PC-9 (cell line): ENCODE measurements around the gene MIER2. TPM values are rescaled to one million over a fixed set of nuclear protein-coding genes. Genes with fewer than 3 reads are reported as not detected.

ENCODE experiments used
- BruUV-seq: library from RNA; stranded (reverse); fragments of 400-500 nt; replicated peaks from 2 replicates; lab custom pipeline; 2021; lab: Mats Ljungman, UMichigan
- CTCF ChIA-PET: fragments of 300-600 bp; sonication (Branson Sonifier 250); formaldehyde crosslinking; loops from one replicate; lab custom pipeline; 2022; ENCODE audit warnings: antibody characterized with exemption; lab: Charles Lee
- POLR2A ChIA-PET: fragments of 300-600 bp; sonication (Branson Sonifier 250); formaldehyde crosslinking; loops from one replicate; lab custom pipeline; 2022; ENCODE audit warnings: antibody characterized with exemption; ENCODE audit not compliant: unreplicated experiment; lab: Charles Lee
- DNase-seq, 2 experiments: peaks; one replicate each; pipeline versions ENCODE4 v3.0.0 to v3.0.0-alpha.2; 2015 to 2022; ENCODE audit warnings: mixed read lengths in 1 of 2
- H2AFZ ChIP-seq: fragments of 200-600 bp; sonication (generic); 2 replicates; pipeline ENCODE4 v1.8.1; 2017; ENCODE audit warnings: antibody characterized with exemption
- H3F3A ChIP-seq: fragments of 200-600 bp; sonication (generic); 2 replicates; pipeline ENCODE4 v1.8.1; 2017; ENCODE audit warnings: antibody characterized with exemption, mild to moderate bottlenecking, low read depth; ENCODE audit not compliant: insufficient read depth
- H3K27ac ChIP-seq: fragments of 200-600 bp; sonication (generic); 2 replicates; pipeline ENCODE4 v1.6.1; 2016; ENCODE audit warnings: mixed run types
- H3K27me3 ChIP-seq: fragments of 200-600 bp; sonication (generic); 2 replicates; pipeline ENCODE4 v1.6.1; 2016; ENCODE audit warnings: low read depth, mixed run types; ENCODE audit not compliant: insufficient read depth
- H3K36me3 ChIP-seq: fragments of 200-600 bp; sonication (generic); 2 replicates; pipeline ENCODE4 v1.6.1; 2016; ENCODE audit warnings: low read depth, mixed run types
- H3K4me1 ChIP-seq: fragments of 200-600 bp; sonication (generic); replicated peaks from 2 replicates; pipeline ENCODE4 v1.6.1; 2016; ENCODE audit warnings: mixed run types; ENCODE audit not compliant: insufficient read depth
- H3K4me2 ChIP-seq: fragments of 200-600 bp; sonication (generic); 2 replicates; pipeline ENCODE4 v1.6.1; 2017; ENCODE audit warnings: mixed run types
- H3K4me3 ChIP-seq: fragments of 200-600 bp; sonication (generic); 2 replicates; pipeline ENCODE4 v1.6.1; 2016; ENCODE audit warnings: mixed run types
- H3K79me2 ChIP-seq: fragments of 200-600 bp; sonication (generic); 2 replicates; pipeline ENCODE4 v1.6.1; 2017; ENCODE audit warnings: low read depth, mixed run types
- H3K9me2 ChIP-seq: fragments of 200-600 bp; sonication (generic); 2 replicates; pipeline ENCODE4 v1.8.1; 2017; ENCODE audit warnings: mild to moderate bottlenecking; ENCODE audit not compliant: insufficient read depth
- H3K9me3 ChIP-seq: fragments of 200-600 bp; sonication (generic); 2 replicates; pipeline ENCODE4 v1.8.1; 2016; ENCODE audit warnings: low read depth; ENCODE audit not compliant: insufficient read depth
- H4K20me1 ChIP-seq: fragments of 200-600 bp; sonication (generic); 2 replicates; pipeline ENCODE4 v1.8.1; 2017; ENCODE audit not compliant: insufficient read depth
- CTCF ChIP-seq: fragments of 200-600 bp; sonication (generic); conservative IDR thresholded peaks from 2 replicates; pipeline ENCODE4 v1.6.1; 2017; ENCODE audit warnings: mixed run types, antibody characterized with exemption, mild to moderate bottlenecking, moderate library complexity
- EZH2 ChIP-seq: fragments of 200-600 bp; sonication (generic); IDR thresholded peaks from 2 replicates; pipeline ENCODE4 v1.8.0; 2017; ENCODE audit warnings: antibody characterized with exemption, low read depth
- intact Hi-C: fragments of 100-400 bp; cut with micrococcal nuclease; formaldehyde crosslinking; loops from one replicate; pipeline ENCODE4 v1.10.0; 2022; ENCODE audit not compliant: unreplicated experiment
- total RNA-seq: library from RNA; stranded (reverse); gene quantifications from 2 replicates; pipeline ENCODE4 v1.2.3, GENCODE V29; 2021

Gene MIER2
- total RNA-seq, 1 experiment from 2014 or later = 25.2 TPM

- Histone ChIP-seq H2AFZ (no peak overlapping the region), H3K9me3 (no peaks in the 10 kb centered on the region), H3K27ac (no peak overlapping the region), H3K4me2 (no peak overlapping the region), H3K4me1 (no peaks in the 10 kb centered on the region), H3K9me2 (no peaks in the 10 kb centered on the region), H3K4me3 (no peak overlapping the region), H3F3A (peaks cover 5% of the 10 kb centered on the region; the same call in 1 of the 2 replicates), H3K36me3 (no peaks in the 10 kb centered on the region), H4K20me1 (no peaks in the 10 kb centered on the region), H3K27me3 (peaks cover 28% of the 10 kb centered on the region), H3K79me2 (no peaks in the 10 kb centered on the region)
- no peak for TF ChIP-seq CTCF
- no peak for TF ChIP-seq EZH2
- intact Hi-C loops = no loop called here
- no peak for DNase-seq
- BruUV-seq = no TSS peak
- ChIA-PET CTCF (no interaction called here), POLR2A (no interaction called here)
These were observed 45.3 kb upstream of the MIER2 start for GRCh38 chr19:389935-390289.

- no peaks in the 10 kb centered on the region for H3K9me2 ChIP-seq
- H2AFZ ChIP-seq = no peak overlapping the region
- TF ChIP-seq EZH2 = no peak
- no peak for TF ChIP-seq CTCF
- BruUV-seq = no TSS peak
- no peaks in the 10 kb centered on the region for H4K20me1 ChIP-seq
- peaks cover 28% of the 10 kb centered on the region for H3K27me3 ChIP-seq
- H3K4me3 ChIP-seq = no peak overlapping the region
- H3K36me3 ChIP-seq = no peaks in the 10 kb centered on the region
- CTCF ChIA-PET = no interaction called here
- intact Hi-C loops = no loop called here
- peaks cover 5% of the 10 kb centered on the region; the same call in 1 of the 2 replicates for H3F3A ChIP-seq
- no peak for DNase-seq
- no peaks in the 10 kb centered on the region for H3K9me3 ChIP-seq
- H3K4me2 ChIP-seq = no peak overlapping the region
- POLR2A ChIA-PET = no interaction called here
- H3K27ac ChIP-seq = no peak overlapping the region
- no peaks in the 10 kb centered on the region for H3K79me2 ChIP-seq
- no peaks in the 10 kb centered on the region for H3K4me1 ChIP-seq
These were observed 44.8 kb upstream of the MIER2 start for GRCh38 chr19:389255-389934.

GRCh38 chr19:388691-389090 lies 44.1 kb upstream of the MIER2 start:
- Histone ChIP-seq H3K4me1 (no peaks in the 10 kb centered on the region), H3K27me3 (peaks cover 28% of the 10 kb centered on the region), H3K36me3 (no peaks in the 10 kb centered on the region), H3K79me2 (no peaks in the 10 kb centered on the region), H4K20me1 (no peaks in the 10 kb centered on the region), H2AFZ (no peak overlapping the region), H3K9me3 (no peaks in the 10 kb centered on the region), H3K9me2 (no peaks in the 10 kb centered on the region), H3K27ac (no peak overlapping the region), H3F3A (peaks cover 5% of the 10 kb centered on the region; the same call in 1 of the 2 replicates), H3K4me3 (no peak overlapping the region), H3K4me2 (no peak overlapping the region)
- no TSS peak for BruUV-seq
- intact Hi-C loops = no loop called here
- CTCF ChIA-PET = interaction anchor here (0.6 kb wide), 1 partner anchor 31 kb away, joined by 3 read pairs; no protein-coding TSS in a partner anchor
- TF ChIP-seq EZH2 (no peak), CTCF (no peak)
- DNase-seq = no peak
- POLR2A ChIA-PET = no interaction called here
